ENCODE results near the gene AKAP13.

- TF ChIP-seq, protein P1, sequence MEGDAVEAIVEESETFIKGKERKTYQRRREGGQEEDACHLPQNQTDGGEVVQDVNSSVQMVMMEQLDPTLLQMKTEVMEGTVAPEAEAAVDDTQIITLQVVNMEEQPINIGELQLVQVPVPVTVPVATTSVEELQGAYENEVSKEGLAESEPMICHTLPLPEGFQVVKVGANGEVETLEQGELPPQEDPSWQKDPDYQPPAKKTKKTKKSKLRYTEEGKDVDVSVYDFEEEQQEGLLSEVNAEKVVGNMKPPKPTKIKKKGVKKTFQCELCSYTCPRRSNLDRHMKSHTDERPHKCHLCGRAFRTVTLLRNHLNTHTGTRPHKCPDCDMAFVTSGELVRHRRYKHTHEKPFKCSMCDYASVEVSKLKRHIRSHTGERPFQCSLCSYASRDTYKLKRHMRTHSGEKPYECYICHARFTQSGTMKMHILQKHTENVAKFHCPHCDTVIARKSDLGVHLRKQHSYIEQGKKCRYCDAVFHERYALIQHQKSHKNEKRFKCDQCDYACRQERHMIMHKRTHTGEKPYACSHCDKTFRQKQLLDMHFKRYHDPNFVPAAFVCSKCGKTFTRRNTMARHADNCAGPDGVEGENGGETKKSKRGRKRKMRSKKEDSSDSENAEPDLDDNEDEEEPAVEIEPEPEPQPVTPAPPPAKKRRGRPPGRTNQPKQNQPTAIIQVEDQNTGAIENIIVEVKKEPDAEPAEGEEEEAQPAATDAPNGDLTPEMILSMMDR (IDR thresholded peaks at IDR 0.05; ENCODE audit: insufficient read depth, low read length, poor library complexity, severe bottlenecking) = no peak
- TF ChIP-seq EZH2phosphoT487 (conservative IDR thresholded peaks at IDR 0.05; ENCODE audit: low read length) = no peak
These were observed 14.4 kb upstream of the AKAP13 start for GRCh38 chr15:85365980-85366379.

Data from SU-DHL-6 (cell line).